Activated naive CD8-positive, alpha-beta T cell treated with anti-CD3 and anti-CD28 coated beads for 36 hours (primary cell): Measurements from ENCODE around the gene CEMP1. TPM values are rescaled to one million over a fixed set of nuclear protein-coding genes. Genes with fewer than 3 reads are reported as not detected.

ENCODE experiments used
- DNase-seq: peaks from one replicate; pipeline ENCODE4 v3.0.0; 2021
- H3K27ac Mint-ChIP-seq: one replicate; pipeline ENCODE4 v1.8.0; 2022; ENCODE audit warnings: mild to moderate bottlenecking, moderate library complexity, mixed read lengths
- H3K27me3 Mint-ChIP-seq: one replicate; pipeline ENCODE4 v1.8.0; 2022; ENCODE audit warnings: mild to moderate bottlenecking, mixed read lengths
- H3K36me3 Mint-ChIP-seq: one replicate; pipeline ENCODE4 v1.8.0; 2021; ENCODE audit warnings: mild to moderate bottlenecking, mixed read lengths
- H3K4me1 Mint-ChIP-seq: one replicate; pipeline ENCODE4 v1.8.0; 2021; ENCODE audit warnings: mixed read lengths
- H3K4me3 Mint-ChIP-seq: one replicate; pipeline ENCODE4 v1.8.0; 2022; ENCODE audit warnings: mild to moderate bottlenecking, moderate library complexity, mixed read lengths
- H3K9me3 Mint-ChIP-seq: one replicate; pipeline ENCODE4 v1.8.0; 2022; ENCODE audit warnings: mixed read lengths
- total RNA-seq, 2 experiments: library from RNA; stranded (reverse); gene quantifications; one replicate each; pipeline ENCODE4 v1.2.3, GENCODE V29; 2021

Gene CEMP1
- total RNA-seq, 2 experiments from 2014 or later = not detected

GRCh38 chr16:2516391-2517240 lies 14.6 kb downstream of the CEMP1 start:
- Mint-ChIP-seq H3K4me1 (peaks cover 56% of the 10 kb centered on the region), H3K27ac (peak overlapping the region; percentile 88), H3K9me3 (no peaks in the 10 kb centered on the region), H3K36me3 (peaks cover 32% of the 10 kb centered on the region), H3K4me3 (peak overlapping the region; percentile 96), H3K27me3 (no peaks in the 10 kb centered on the region)
- no peak for DNase-seq

DNA sequence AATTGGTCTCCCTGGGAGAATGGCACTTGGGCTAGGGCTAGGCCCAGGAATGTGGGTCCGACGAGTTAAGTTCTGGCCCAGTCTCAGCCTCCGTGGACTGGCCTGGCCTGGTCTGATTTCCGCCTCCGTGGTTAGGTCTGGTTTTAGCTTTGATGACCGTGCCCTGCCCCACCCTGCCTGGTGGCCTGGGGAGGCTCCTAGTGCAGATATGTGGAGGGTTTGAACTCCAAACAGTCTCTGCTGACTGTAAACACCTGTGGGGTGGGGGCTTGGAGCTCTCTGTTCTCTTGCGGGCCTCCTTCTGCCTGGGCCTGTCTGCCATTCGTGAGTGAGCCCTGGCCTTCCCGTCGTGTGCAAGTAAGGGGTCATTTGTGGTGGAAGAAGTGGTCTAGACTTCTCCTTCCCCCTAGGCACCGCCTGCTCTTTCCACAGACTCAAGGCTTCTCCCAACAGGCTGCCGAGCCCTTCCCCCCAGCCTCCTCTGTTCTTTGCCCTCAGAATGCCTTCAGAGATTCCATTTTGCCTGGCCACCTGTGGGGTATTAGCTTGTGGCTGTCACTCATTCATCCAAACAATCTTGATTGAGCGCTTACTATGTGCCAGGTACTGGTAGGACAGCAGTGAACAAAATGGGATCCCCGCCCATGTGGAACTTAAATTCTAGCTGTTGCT lies 15.9 kb downstream of the CEMP1 start:
- no peaks in the 10 kb centered on the region for H3K27me3 Mint-ChIP-seq
- no peaks in the 10 kb centered on the region for H3K9me3 Mint-ChIP-seq
- H3K27ac Mint-ChIP-seq = peak overlapping the region; percentile 88
- H3K4me3 Mint-ChIP-seq = peak overlapping the region; percentile 96
- peaks cover 24% of the 10 kb centered on the region for H3K36me3 Mint-ChIP-seq
- peaks cover 52% of the 10 kb centered on the region for H3K4me1 Mint-ChIP-seq
- DNase-seq = no peak

- H3K36me3 Mint-ChIP-seq = peaks cover 21% of the 10 kb centered on the region
- H3K27ac Mint-ChIP-seq = peak overlapping the region; percentile 88
- H3K27me3 Mint-ChIP-seq = no peaks in the 10 kb centered on the region
- no peaks in the 10 kb centered on the region for H3K9me3 Mint-ChIP-seq
- H3K4me3 Mint-ChIP-seq = peak overlapping the region; percentile 96
- DNase-seq = peak; percentile 49
- peaks cover 50% of the 10 kb centered on the region for H3K4me1 Mint-ChIP-seq
These were observed 16.7 kb downstream of the CEMP1 start for GRCh38 chr16:2514333-2515179.

DNA sequence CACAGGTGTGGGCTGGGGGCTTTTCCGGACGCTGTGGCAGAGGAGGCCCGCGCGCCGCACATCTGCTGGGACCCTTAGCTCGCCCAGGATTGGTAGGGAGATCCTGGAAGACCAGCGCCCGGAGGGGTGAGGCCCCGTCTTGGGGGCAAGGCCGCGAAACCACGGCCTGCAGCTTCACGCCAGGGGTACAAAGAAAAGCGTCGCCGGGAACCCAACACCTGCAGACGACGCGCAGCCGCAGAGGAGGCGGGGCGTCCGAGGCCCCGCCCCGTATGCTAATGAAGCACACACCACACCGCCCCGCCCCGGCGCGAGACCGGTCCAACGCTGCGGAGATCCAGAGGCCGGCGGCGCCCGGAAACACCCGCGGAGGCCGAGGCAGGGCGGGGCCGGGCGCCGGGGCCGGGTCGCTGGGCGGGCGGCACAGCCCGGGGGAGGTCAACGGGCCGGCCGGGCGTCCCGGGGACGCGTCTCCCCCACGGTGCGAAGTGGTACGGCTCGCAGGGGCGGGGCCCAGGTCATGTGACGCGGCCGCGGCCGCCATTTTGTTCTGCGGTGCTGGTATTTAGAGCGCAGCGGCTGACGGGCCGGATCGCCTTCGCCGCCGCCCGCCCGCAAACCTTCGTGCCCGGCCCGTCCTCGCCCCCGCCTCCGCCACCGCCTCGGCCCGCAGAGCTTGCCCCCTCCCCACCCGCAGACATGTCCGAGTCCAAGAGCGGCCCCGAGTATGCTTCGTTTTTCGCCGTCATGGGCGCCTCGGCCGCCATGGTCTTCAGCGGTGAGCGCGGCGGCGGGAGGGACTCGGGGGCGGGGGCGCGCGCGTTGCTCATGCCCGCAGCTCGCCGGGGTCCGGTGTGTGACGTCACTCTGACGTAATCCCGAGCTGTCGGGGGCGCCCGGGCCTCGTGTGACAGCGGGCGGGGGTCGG lies 17.5 kb downstream of the CEMP1 start, which contains the start of gene ATP6V0C:
Gene ATP6V0C, plus strand, starts transcription at position 548 of the 928 bp plus-strand sequence. Its CDS starts 152 bp downstream, at position 700.
- peak; percentile 93 for DNase-seq
- Mint-ChIP-seq H3K27ac (peak within 1 kb of the TSS; percentile 93), H3K9me3 (no peaks in the 10 kb centered on the region), H3K27me3 (no peaks in the 10 kb centered on the region), H3K36me3 (peaks cover 21% of the 10 kb centered on the region), H3K4me1 (peaks cover 46% of the 10 kb centered on the region), H3K4me3 (peak within 1 kb of the TSS; percentile 96)

- peak overlapping the region; percentile 88 for H3K27ac Mint-ChIP-seq
- H3K36me3 Mint-ChIP-seq = peaks cover 21% of the 10 kb centered on the region
- no peaks in the 10 kb centered on the region for H3K27me3 Mint-ChIP-seq
- H3K9me3 Mint-ChIP-seq = no peaks in the 10 kb centered on the region
- DNase-seq = peak; percentile 39
- peak overlapping the region; percentile 73 for H3K4me3 Mint-ChIP-seq
- peaks cover 44% of the 10 kb centered on the region for H3K4me1 Mint-ChIP-seq
These were observed 18.3 kb downstream of the CEMP1 start for GRCh38 chr16:2512735-2513404.

DNA sequence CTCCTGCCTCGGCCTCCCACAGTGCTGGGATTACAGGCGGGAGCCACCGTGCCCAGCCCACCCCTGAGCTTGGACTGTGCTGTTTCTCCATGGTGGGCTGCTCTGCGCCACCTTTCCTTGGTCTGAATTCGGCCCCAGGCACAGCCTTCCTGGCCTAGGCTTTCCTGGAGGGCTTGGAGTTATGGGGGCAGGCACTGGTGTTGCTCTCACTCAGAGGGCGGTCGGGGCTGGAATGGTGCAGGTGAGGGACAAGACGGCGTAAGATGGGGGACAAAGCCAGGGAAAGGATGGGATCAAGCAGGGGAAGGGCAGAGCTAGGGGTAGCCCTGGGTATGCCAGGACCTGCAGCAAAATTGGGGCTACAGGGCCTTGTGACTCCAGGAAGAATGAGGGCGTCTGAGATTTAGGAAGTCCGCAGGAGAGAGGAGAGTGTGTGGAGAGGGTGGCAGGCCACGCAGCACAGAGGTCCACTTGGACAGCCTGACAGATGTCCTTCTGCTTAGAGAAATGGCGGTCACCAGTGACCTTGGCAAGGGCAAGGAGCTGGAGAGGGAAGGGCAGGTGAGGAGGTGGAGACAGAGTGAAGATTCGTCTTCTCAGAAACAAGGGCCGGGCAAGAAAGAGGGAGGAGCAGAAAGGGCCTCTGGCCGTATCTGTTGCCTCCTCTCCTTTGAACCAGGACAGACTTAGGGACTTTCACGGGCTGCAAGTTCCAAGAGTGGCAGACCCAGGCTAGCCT lies 19.0 kb downstream of the CEMP1 start:
- no peaks in the 10 kb centered on the region for H3K27me3 Mint-ChIP-seq
- peaks cover 39% of the 10 kb centered on the region for H3K4me1 Mint-ChIP-seq
- H3K9me3 Mint-ChIP-seq = no peaks in the 10 kb centered on the region
- H3K4me3 Mint-ChIP-seq = peak overlapping the region; percentile 29
- H3K36me3 Mint-ChIP-seq = peaks cover 21% of the 10 kb centered on the region
- peak overlapping the region; percentile 88 for H3K27ac Mint-ChIP-seq
- DNase-seq = no peak

GRCh38 chr16:2511128-2511800 lies 19.9 kb downstream of the CEMP1 start:
- Mint-ChIP-seq H3K9me3 (no peaks in the 10 kb centered on the region), H3K27ac (no peak overlapping the region), H3K4me3 (no peak overlapping the region), H3K4me1 (peaks cover 30% of the 10 kb centered on the region), H3K36me3 (peaks cover 14% of the 10 kb centered on the region), H3K27me3 (no peaks in the 10 kb centered on the region)
- no peak for DNase-seq

- no peak for DNase-seq
- no peak overlapping the region for H3K27ac Mint-ChIP-seq
- H3K4me1 Mint-ChIP-seq = peaks cover 18% of the 10 kb centered on the region
- H3K9me3 Mint-ChIP-seq = no peaks in the 10 kb centered on the region
- no peak overlapping the region for H3K4me3 Mint-ChIP-seq
- H3K36me3 Mint-ChIP-seq = no peaks in the 10 kb centered on the region
- no peaks in the 10 kb centered on the region for H3K27me3 Mint-ChIP-seq
These were observed 22.3 kb downstream of the CEMP1 start for GRCh38 chr16:2508722-2509400.

- peaks cover 10% of the 10 kb centered on the region for H3K4me1 Mint-ChIP-seq
- H3K9me3 Mint-ChIP-seq = no peaks in the 10 kb centered on the region
- no peak overlapping the region for H3K27ac Mint-ChIP-seq
- no peaks in the 10 kb centered on the region for H3K27me3 Mint-ChIP-seq
- DNase-seq = no peak
- no peaks in the 10 kb centered on the region for H3K36me3 Mint-ChIP-seq
- no peak overlapping the region for H3K4me3 Mint-ChIP-seq
These were observed 23.5 kb downstream of the CEMP1 start for GRCh38 chr16:2507665-2508064.

DNA sequence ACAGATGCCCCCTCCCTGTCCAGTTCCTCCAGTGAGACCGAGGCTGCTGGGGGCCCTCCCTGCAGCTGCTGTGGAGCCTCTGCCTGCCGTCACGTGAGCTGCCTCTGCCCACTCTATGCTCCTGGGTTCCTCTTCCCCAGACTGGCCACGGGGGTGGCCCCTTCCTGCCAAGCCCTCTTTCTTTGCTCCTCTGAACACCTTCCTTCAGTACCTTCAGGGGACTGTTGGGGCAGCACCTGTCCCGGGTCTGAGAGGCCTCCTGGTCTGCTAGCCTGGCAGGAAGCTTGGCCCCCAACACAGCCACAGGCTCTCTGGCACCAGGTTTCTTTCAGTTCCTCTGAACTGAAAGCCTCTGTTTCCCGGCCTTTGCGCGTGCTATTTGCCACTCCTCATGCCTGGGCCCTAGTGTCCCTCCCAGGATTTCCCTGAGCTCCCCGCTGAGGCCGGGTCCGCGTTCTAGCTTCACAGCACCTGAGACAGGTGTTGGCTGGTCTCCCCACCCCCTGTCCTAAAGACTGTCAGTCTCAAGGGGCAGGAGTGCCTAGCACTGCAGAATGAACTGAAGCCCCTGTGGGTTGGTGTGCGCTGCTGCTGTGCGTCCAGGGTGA lies 24.1 kb downstream of the CEMP1 start:
- Mint-ChIP-seq H3K4me3 (no peak overlapping the region), H3K4me1 (peaks cover 5% of the 10 kb centered on the region), H3K27me3 (no peaks in the 10 kb centered on the region), H3K36me3 (no peaks in the 10 kb centered on the region), H3K27ac (peak overlapping the region; percentile 45), H3K9me3 (no peaks in the 10 kb centered on the region)
- no peak for DNase-seq

- Mint-ChIP-seq H3K4me1 (peaks cover 3% of the 10 kb centered on the region), H3K36me3 (no peaks in the 10 kb centered on the region), H3K27me3 (no peaks in the 10 kb centered on the region), H3K4me3 (no peak overlapping the region), H3K9me3 (no peaks in the 10 kb centered on the region), H3K27ac (no peak overlapping the region)
- DNase-seq = no peak
These were observed 25.5 kb downstream of the CEMP1 start for GRCh38 chr16:2505695-2506094.
